Regular cardiac myocyte (primary cell): Measurements from ENCODE around the gene ERBB2. TPM values are rescaled to one million over a fixed set of nuclear protein-coding genes. Genes with fewer than 3 reads are reported as not detected.

Experiments
- total RNA-seq: library from RNA; depleted of rRNA; stranded (reverse); fragments of >200 nt; gene quantifications from 2 replicates; pipeline ENCODE4 v1.2.3, GENCODE V29; 2014

Gene ERBB2
- total RNA-seq, result 22.6 and 26.8 TPM in 2 replicates

DNA sequence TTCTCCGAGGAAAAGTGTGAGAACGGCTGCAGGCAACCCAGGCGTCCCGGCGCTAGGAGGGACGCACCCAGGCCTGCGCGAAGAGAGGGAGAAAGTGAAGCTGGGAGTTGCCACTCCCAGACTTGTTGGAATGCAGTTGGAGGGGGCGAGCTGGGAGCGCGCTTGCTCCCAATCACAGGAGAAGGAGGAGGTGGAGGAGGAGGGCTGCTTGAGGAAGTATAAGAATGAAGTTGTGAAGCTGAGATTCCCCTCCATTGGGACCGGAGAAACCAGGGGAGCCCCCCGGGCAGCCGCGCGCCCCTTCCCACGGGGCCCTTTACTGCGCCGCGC lies at the start of gene ERBB2:
TSS of gene ERBB2 (plus strand) at position 247 of the 330 bp plus-strand sequence. CDS start 175 bp downstream, outside the sequence.

DNA sequence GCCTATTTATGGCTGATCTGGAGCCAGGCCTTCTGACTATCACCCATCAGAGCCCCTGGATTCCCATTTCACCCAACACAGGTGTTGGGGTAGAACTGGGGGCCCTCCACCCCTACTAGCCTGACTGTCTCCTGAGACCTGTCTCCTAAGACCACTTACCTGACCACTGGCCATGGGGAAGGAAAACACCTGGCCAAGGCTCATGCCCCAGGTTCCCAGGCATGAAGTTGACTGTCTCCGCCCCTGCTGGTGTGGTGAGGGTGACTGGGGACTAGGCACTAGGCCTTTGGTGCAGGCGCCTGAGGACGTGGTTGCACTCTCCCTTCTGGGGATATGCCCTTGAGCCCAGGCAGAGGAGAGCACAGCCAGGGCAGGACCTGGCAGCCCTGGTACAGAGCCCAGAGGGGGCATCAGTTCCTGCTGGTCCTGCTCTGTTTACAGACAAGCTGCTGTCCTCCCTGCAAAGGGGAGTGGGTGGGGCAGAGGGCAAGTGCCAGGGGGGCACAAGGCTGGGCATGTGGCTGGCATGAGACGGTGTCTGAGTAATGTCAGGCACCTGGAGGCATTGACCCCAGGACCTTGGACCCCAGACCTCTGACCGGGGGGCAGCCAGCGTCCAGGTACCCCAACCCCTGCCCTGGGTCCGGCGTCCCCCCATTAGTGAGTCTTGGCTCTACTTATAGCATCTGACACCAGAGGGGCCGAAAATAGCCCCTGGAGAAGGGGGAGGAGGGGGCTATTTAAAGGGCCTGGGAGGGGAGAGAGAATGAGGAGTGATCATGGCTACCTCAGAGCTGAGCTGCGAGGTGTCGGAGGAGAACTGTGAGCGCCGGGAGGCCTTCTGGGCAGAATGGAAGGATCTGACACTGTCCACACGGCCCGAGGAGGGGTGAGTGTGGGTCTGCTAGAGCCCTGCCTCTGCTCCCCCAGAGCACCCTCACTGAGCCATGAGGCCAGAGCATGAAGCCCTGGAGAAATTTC lies 35.0 kb upstream of the ERBB2 start, which contains the start of gene TCAP:
TSS of gene TCAP (plus strand) at position 769 of the 981 bp plus-strand sequence. CDS start at position 780, 11 bp downstream.

DNA sequence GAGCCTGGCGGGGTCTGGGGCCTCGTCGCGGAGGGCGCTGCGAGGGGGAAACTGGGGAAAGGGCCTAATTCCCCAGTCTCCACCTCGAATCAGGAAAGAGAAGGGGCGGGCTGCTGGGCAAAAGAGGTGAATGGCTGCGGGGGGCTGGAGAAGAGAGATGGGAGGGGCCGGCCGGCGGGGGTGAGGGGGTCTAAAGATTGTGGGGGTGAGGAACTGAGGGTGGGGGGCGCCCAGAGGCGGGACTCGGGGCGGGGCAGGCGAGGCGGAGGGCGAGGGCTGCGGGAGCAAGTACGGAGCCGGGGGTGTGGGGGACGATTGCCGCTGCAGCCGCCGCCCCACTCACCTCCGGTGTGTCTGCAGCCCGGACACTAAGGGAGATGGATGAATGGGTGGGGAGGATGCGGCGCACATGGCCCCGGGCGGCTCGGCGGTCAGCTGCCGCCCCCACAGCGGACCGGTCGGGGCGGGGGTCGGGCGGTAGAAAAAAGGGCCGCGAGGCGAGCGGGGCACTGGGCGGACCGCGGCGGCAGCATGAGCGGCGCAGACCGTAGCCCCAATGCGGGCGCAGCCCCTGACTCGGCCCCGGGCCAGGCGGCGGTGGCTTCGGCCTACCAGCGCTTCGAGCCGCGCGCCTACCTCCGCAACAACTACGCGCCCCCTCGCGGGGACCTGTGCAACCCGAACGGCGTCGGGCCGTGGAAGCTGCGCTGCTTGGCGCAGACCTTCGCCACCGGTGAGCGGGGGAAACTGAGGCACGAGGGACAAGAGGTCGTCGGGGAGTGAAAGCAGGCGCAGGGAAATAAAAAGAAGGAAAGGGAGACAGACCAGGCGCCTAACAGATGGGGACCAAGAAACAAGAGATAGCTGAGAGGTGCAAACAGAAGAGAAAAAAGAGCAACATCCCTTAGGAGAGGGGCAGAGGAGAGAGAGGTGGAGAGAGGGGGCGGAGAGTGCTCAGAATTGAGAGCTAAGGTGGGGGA lies 31.6 kb upstream of the ERBB2 start, which contains the start of gene PNMT:
TSS of gene PNMT (plus strand) at position 509 of the 980 bp plus-strand sequence. CDS start at position 532, 23 bp downstream.

DNA sequence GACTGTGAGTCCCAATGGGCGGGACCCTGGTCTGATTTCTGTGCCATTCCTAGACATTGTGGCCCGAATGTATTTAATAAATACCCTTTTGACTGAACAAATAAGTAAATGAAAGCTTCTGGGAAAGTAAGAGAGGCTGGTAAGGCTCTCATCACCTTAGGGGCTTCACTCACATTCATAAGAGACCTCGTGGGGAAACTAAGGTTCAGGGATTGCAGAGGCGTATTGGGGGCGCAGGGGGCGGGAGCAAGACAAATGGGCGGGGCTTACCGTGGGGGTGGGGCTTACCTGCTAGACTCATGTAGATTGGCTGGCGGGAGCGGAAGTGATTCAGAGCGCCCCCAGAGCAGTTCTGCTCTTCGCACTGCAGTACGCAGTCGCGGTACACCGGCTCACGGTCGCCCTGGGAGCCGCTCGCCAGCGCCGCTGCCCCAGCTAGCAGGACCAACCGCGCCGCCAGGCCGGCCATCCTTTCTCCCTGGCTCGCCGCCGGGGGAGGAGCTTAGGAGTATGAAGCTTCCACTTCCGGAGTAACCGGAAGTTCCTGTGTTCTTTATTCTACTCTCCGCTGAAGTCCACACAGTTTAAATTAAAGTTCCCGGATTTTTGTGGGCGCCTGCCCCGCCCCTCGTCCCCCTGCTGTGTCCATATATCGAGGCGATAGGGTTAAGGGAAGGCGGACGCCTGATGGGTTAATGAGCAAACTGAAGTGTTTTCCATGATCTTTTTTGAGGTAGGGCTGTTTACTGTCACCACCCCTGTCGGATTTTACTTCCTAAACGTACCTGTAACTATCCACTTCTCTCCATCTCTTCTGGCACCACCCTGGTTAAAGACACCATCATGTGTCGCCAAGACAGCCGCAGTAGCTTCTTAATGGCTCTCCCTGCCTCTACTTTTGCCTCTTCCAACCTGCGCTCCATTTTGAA lies 12.1 kb upstream of the ERBB2 start, which contains the start of gene PGAP3:
TSS of gene PGAP3 (minus strand) at position 512 of the 929 bp plus-strand sequence. CDS start at position 469, 43 bp downstream.

DNA sequence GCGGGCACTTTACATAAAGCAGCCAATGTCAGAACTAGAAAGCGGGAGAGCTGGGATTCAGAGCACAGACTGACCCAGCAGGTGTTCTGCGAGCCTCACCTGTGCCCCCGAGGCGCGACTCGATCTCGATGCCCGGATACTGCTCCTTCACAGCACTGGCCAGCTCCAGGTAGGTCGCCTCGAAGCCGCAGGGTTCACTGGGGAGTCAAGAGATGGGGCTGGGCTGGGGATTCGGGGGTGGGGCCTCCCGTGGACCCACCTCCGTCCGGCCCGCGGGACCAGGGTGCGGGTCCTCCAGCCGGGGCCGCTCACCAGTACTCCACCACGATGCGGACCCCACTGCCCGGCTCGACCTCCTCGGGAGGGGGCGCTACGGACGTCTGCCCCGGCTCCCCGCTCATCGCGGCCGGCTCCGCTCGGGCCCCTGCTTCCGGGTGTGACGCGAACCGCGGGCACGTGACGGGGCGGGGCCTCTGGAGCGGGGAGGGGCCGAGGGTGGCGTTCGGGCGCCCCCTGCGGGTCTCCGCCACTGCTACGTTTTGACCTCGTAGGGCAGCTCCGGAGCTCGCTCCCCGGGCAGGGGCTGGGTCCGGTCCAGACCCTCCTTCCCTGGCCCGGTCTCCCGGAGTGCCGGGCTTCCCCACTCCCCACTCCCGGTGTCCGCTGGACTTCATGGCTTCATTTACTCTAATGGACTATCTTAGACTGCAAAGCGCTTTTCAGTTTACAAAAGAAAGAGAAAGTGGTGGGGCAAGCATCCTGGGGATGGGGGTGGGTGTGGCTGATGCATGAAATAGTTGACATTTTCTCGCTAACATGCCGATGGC lies 30.4 kb downstream of the ERBB2 start, which contains the start of gene MIEN1:
TSS of gene MIEN1 (minus strand) at position 438 of the 827 bp plus-strand sequence. CDS start at position 401, 37 bp downstream.

DNA sequence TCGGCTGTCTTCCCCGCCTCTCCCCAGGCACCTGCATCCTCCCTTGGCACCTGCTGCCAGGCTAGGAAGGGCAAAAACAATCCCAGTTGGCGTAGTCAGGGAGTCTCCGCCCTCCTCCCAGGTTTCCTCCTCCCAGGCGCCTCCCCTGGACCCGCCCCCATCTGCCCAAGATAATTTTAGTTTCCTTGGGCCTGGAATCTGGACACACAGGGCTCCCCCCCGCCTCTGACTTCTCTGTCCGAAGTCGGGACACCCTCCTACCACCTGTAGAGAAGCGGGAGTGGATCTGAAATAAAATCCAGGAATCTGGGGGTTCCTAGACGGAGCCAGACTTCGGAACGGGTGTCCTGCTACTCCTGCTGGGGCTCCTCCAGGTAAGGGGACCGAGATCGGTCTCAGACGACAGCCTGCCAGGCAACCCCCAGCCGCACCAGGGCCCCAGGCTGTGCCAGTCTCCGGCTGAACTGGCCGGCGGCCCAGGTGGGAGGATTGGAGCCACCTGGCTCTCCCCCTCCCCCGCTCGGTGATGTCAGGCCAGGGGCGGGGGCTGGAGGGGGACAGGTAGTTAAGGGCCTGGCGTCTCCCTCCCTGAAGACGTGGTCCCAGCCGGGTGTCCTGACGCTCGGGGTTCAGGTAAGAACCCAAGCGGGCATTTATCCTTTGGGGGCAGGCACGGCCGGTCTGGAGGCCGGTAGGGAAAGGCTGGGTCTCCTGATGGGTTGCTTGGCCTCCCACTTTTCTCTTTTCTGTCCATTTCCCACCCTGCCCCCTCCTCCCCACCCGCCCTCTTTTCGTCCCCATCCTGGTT lies 38.1 kb downstream of the ERBB2 start, which contains the start of gene GRB7:
TSS of gene GRB7 (plus strand) at position 179 of the 808 bp plus-strand sequence. CDS start 4,364 bp downstream, outside the sequence.

Other genes starting within 250 kb of the ERBB2 start
- 16.3 and 16.9 TPM in 2 replicates for gene MED1, start 248.8 kb upstream of the ERBB2 start, total RNA-seq
- 19.9 and 20.0 TPM in 2 replicates for gene CDK12, start 238.6 kb upstream of the ERBB2 start, total RNA-seq
- not detected in 2 replicates for gene NEUROD2, start 92.1 kb upstream of the ERBB2 start, total RNA-seq
- not detected in 2 replicates for gene PPP1R1B, start 73.1 kb upstream of the ERBB2 start, total RNA-seq
- gene STARD3, start 62.9 kb upstream of the ERBB2 start, total RNA-seq, result 27.6 and 33.4 TPM in 2 replicates
- gene TCAP, start 34.7 kb upstream of the ERBB2 start, total RNA-seq, result 0.19 and 0.28 TPM in 2 replicates
- gene PNMT, start 31.6 kb upstream of the ERBB2 start, total RNA-seq, result not detected in 2 replicates
- 4.2 and 10.7 TPM in 2 replicates for gene PGAP3, start 12.0 kb upstream of the ERBB2 start, total RNA-seq
- 11.3 and 16.7 TPM in 2 replicates for gene MIEN1, start 30.5 kb downstream of the ERBB2 start, total RNA-seq
- gene GRB7, start 37.9 kb downstream of the ERBB2 start, total RNA-seq, result under 0.01 TPM in 2 replicates
- under 0.01 TPM in 1 of 2 replicates, not detected in the other for gene IKZF3, start 164.2 kb downstream of the ERBB2 start, total RNA-seq
- not detected in 2 replicates for gene ZPBP2, start 168.1 kb downstream of the ERBB2 start, total RNA-seq
- gene GSDMB, start 218.6 kb downstream of the ERBB2 start, total RNA-seq, result 3.1 and 15.2 TPM in 2 replicates
- gene ORMDL3, start 227.5 kb downstream of the ERBB2 start, total RNA-seq, result 58.5 and 136 TPM in 2 replicates
- gene LRRC3C, start 227.7 kb downstream of the ERBB2 start, total RNA-seq, result not detected in 2 replicates